Neuronal stem cell (in vitro differentiated cells): ENCODE results near the gene FHIP1B.
"Not testable (repeated sequence)": the region's sequence is repeated elsewhere in the genome, so short reads cannot be mapped to it uniquely, and the experiment has no call there.

Experiments
- DNase-seq: peaks from one replicate; pipeline ENCODE4 v3.0.0-alpha.2; 2013; ENCODE audit warnings: low spot score
- H2AFZ ChIP-seq: one replicate; pipeline ENCODE4 v1.6.1; 2013; ENCODE audit warnings: mild to moderate bottlenecking, low read length, inconsistent platforms
- H2AK5ac ChIP-seq: 2 replicates; pipeline ENCODE4 v1.6.1; 2013; ENCODE audit warnings: low read depth, mild to moderate bottlenecking, inconsistent platforms, low read length, moderate library complexity, mixed read lengths
- H2BK120ac ChIP-seq: 2 replicates; pipeline ENCODE4 v1.6.1; 2013; ENCODE audit warnings: low read depth, mild to moderate bottlenecking, inconsistent platforms, low read length, moderate library complexity, mixed read lengths
- H2BK12ac ChIP-seq: one replicate; pipeline ENCODE4 v1.6.1; 2013; ENCODE audit warnings: low read length, inconsistent platforms
- H2BK15ac ChIP-seq: 2 replicates; pipeline ENCODE4 v1.6.1; 2013; ENCODE audit warnings: mild to moderate bottlenecking, low read length, inconsistent platforms, mixed read lengths
- H2BK5ac ChIP-seq: one replicate; pipeline ENCODE4 v1.6.1; 2013; ENCODE audit warnings: inconsistent platforms, mild to moderate bottlenecking, low read length, moderate library complexity
- H3K14ac ChIP-seq: one replicate; pipeline ENCODE4 v1.6.1; 2013; ENCODE audit warnings: low read length, inconsistent platforms
- H3K18ac ChIP-seq: 2 replicates; pipeline ENCODE4 v1.6.1; 2013; ENCODE audit warnings: low read length, inconsistent platforms
- H3K23ac ChIP-seq: 2 replicates; pipeline ENCODE4 v1.6.1; 2013; ENCODE audit warnings: low read depth, mild to moderate bottlenecking, mixed read lengths, low read length, inconsistent platforms; ENCODE audit not compliant: poor library complexity
- H3K27ac ChIP-seq: replicated peaks from 3 replicates; pipeline ENCODE4 v1.5.1; 2013; ENCODE audit warnings: low read length, inconsistent platforms
- H3K27me3 ChIP-seq, 3 experiments: 2 replicates each; pipeline ENCODE4 v1.6.1; 2013; ENCODE audit warnings: low read length in 3 of 3, mild to moderate bottlenecking in 2 of 3, inconsistent platforms in 1 of 3, low read depth in 1 of 3, mixed read lengths in 1 of 3, moderate library complexity in 1 of 3; ENCODE audit not compliant: control insufficient read depth in 3 of 3, insufficient read depth in 3 of 3
- H3K36me3 ChIP-seq, 2 donors: replicated peaks in 1 of 2; 2 replicates each; pipeline ENCODE4 v1.6.1; 2013; ENCODE audit warnings: low read length in 2 of 2; ENCODE audit not compliant: control insufficient read depth in 2 of 2, insufficient read depth in 2 of 2
- H3K4ac ChIP-seq: 2 replicates; pipeline ENCODE4 v1.6.1; 2013; ENCODE audit warnings: inconsistent platforms, mild to moderate bottlenecking, low read length, moderate library complexity
- H3K4me1 ChIP-seq, 2 donors: 1 replicate in 1 of 2; 2 replicates in 1 of 2; pipeline ENCODE4 v1.6.1; 2013; ENCODE audit warnings: low read length in 2 of 2, low read depth in 1 of 2; ENCODE audit not compliant: control insufficient read depth in 2 of 2, insufficient read depth in 1 of 2
- H3K4me2 ChIP-seq: one replicate; pipeline ENCODE4 v1.6.1; 2013; ENCODE audit warnings: mild to moderate bottlenecking, low read length, inconsistent platforms; ENCODE audit not compliant: insufficient read depth, poor library complexity, severe bottlenecking
- H3K4me3 ChIP-seq, 2 donors: 2 replicates each; pipeline ENCODE4 v1.5.1; 2013; ENCODE audit warnings: low read length in 2 of 2, mild to moderate bottlenecking in 2 of 2, inconsistent platforms in 1 of 2, moderate library complexity in 1 of 2
- H3K79me1 ChIP-seq: one replicate; pipeline ENCODE4 v1.6.1; 2013; ENCODE audit warnings: low read depth, mild to moderate bottlenecking, inconsistent platforms, low read length, moderate library complexity
- H3K9ac ChIP-seq: one replicate; pipeline ENCODE4 v1.6.1; 2013; ENCODE audit warnings: mild to moderate bottlenecking, low read depth, low read length, inconsistent platforms; ENCODE audit not compliant: poor library complexity
- H3K9me3 ChIP-seq, 2 donors: replicated peaks in 1 of 2; 2 replicates each; pipeline versions ENCODE3 to v1.6.1; 2013; ENCODE audit warnings: low read length in 2 of 2, mild to moderate bottlenecking in 2 of 2, inconsistent platforms in 1 of 2, low read depth in 1 of 2, mixed read lengths in 1 of 2, moderate library complexity in 1 of 2; ENCODE audit not compliant: control insufficient read depth in 2 of 2, insufficient read depth in 1 of 2
- H4K8ac ChIP-seq: one replicate; pipeline ENCODE4 v1.6.1; 2013; ENCODE audit warnings: low read depth, mild to moderate bottlenecking, inconsistent platforms, low read length, moderate library complexity
- H4K91ac ChIP-seq: one replicate; pipeline ENCODE4 v1.6.1; 2013; ENCODE audit warnings: low read length, low read depth, mild to moderate bottlenecking, inconsistent platforms; ENCODE audit not compliant: poor library complexity
- WGBS, 2 donors: extraction: QIAGEN DNeasy Blood & Tissue Kit; methylation state at CpG; one replicate each; pipeline ENCODE4 v1.1.7; 2013; ENCODE audit warnings: missing lambda C conversion rate in 2 of 2, mixed read lengths in 1 of 2; ENCODE audit not compliant: insufficient read length in 2 of 2, insufficient replicate concordance in 1 of 2; ENCODE audit errors: extremely low coverage in 2 of 2; 5-methylcytosine and 5-hydroxymethylcytosine counted together

FHIP1B gene

GRCh38 chr11:6248897-6249296, 14.5 kb upstream of the FHIP1B start:
- H4K8ac ChIP-seq, H2BK5ac ChIP-seq, H3K4me2 ChIP-seq, H3K9ac ChIP-seq, H3K18ac ChIP-seq, H3K27ac ChIP-seq, H2AK5ac ChIP-seq, H3K4me3 ChIP-seq, H3K4ac ChIP-seq, H3K36me3 ChIP-seq, H3K9me3 ChIP-seq, H3K14ac ChIP-seq, H3K79me1 ChIP-seq, H2BK120ac ChIP-seq, H2BK15ac ChIP-seq, DNase-seq, H2BK12ac ChIP-seq, H2AFZ ChIP-seq, H4K91ac ChIP-seq, H3K23ac ChIP-seq, H3K4me1 ChIP-seq: not testable (repeated sequence)
- WGBS, 2 donors: no CpG with 5 or more reads among the region's 3 CpGs
- peaks cover 0 to 13% (median 0%) of the 10 kb centered on the region in 3 experiments for H3K27me3 ChIP-seq

GRCh38 chr11:6248248-6248647, 13.8 kb upstream of the FHIP1B start:
- Histone ChIP-seq H2BK120ac (no peak overlapping the region), H3K27ac (no peak overlapping the region), H3K14ac (no peak overlapping the region), H3K9ac (no peak overlapping the region), H3K4me3 (no peak overlapping the region), H2AK5ac (no peak overlapping the region), H3K36me3 (no peaks in the 10 kb centered on the region), H2BK12ac (no peak overlapping the region), H2AFZ (no peak overlapping the region), H3K18ac (no peak overlapping the region), H3K4me1 (peaks cover 0 to 9% of the 10 kb centered on the region in 2 donors), H4K91ac (no peak overlapping the region), H3K23ac (no peak overlapping the region), H3K79me1 (no peaks in the 10 kb centered on the region), H2BK5ac (no peak overlapping the region), H2BK15ac (no peak overlapping the region), H4K8ac (no peak overlapping the region), H3K4ac (no peak overlapping the region), H3K27me3 (peaks cover 0 to 8% (median 0%) of the 10 kb centered on the region in 3 experiments), H3K4me2 (no peak overlapping the region), H3K9me3 (no peaks in the 10 kb centered on the region)
- WGBS, 2 donors: no CpG with 5 or more reads among the region's 1 CpG
- DNase-seq: no peak

GRCh38 chr11:6245536-6245935, 11.1 kb upstream of the FHIP1B start:
- Histone ChIP-seq H3K4ac (no peak overlapping the region), H3K14ac (no peak overlapping the region), H4K91ac (no peak overlapping the region), H3K18ac (no peak overlapping the region), H3K4me3 (no peak overlapping the region), H2BK12ac (no peak overlapping the region), H3K23ac (no peak overlapping the region), H3K27ac (no peak overlapping the region), H3K9me3 (peaks cover 0 to under 1% of the 10 kb centered on the region in 2 donors), H3K4me2 (no peak overlapping the region), H3K36me3 (no peaks in the 10 kb centered on the region), H4K8ac (no peak overlapping the region), H3K27me3 (no peaks in the 10 kb centered on the region), H3K79me1 (no peaks in the 10 kb centered on the region), H3K4me1 (no peaks in the 10 kb centered on the region), H2BK120ac (no peak overlapping the region), H2AK5ac (no peak overlapping the region), H2BK15ac (no peak overlapping the region), H2BK5ac (no peak overlapping the region), H2AFZ (no peak overlapping the region), H3K9ac (no peak overlapping the region)
- no peak for DNase-seq
- WGBS, 2 donors: 100% methylated on average over 1 of the region's 2 CpGs; no CpG with 5 or more reads in 1 of the 2 donors

- no CpG with 5 or more reads among the region's 7 CpGs for WGBS, 2 donors
- Histone ChIP-seq H3K4me3 (no peak overlapping the region), H3K36me3 (no peaks in the 10 kb centered on the region), H4K91ac (no peak overlapping the region), H2BK120ac (no peak overlapping the region), H3K4me1 (no peaks in the 10 kb centered on the region), H3K79me1 (no peaks in the 10 kb centered on the region), H4K8ac (no peak overlapping the region), H2AFZ (no peak overlapping the region), H3K14ac (no peak overlapping the region), H3K9ac (no peak overlapping the region), H2BK5ac (no peak overlapping the region), H3K4ac (no peak overlapping the region), H2AK5ac (no peak overlapping the region), H3K4me2 (no peak overlapping the region), H2BK12ac (no peak overlapping the region), H3K27me3 (peaks cover 0 to 11% (median 0%) of the 10 kb centered on the region in 3 experiments), H3K9me3 (peaks cover 0 to 2% of the 10 kb centered on the region in 2 donors), H3K27ac (no peak overlapping the region), H3K23ac (no peak overlapping the region), H2BK15ac (no peak overlapping the region), H3K18ac (no peak overlapping the region)
- DNase-seq: no peak
These were observed 6.9 kb upstream of the FHIP1B start for GRCh38 chr11:6241316-6241715.
